Upper lobe of left lung (tissue), 4 donors: Measurements from ENCODE around the gene CXCL14.

Source experiments
- EP300 ChIP-seq, 4 donors: sonication (generic); formaldehyde crosslinking; IDR thresholded peaks; one replicate each; pipeline ENCODE4 v1.5.1; 2017; ENCODE audit warnings: antibody characterized with exemption in 4 of 4, control low read depth in 2 of 4
- TF ChIP-seq, protein P1 (sequence below), 6 experiments: fragments of 450-650 bp in 4 of 6; fragments of 200-600 bp in 2 of 6; sonication (generic) in 2 of 6; IDR thresholded peaks; one replicate each; pipeline ENCODE4 v1.5.1; 2016 to 2019; ENCODE audit warnings: antibody characterized with exemption in 6 of 6

DNA sequence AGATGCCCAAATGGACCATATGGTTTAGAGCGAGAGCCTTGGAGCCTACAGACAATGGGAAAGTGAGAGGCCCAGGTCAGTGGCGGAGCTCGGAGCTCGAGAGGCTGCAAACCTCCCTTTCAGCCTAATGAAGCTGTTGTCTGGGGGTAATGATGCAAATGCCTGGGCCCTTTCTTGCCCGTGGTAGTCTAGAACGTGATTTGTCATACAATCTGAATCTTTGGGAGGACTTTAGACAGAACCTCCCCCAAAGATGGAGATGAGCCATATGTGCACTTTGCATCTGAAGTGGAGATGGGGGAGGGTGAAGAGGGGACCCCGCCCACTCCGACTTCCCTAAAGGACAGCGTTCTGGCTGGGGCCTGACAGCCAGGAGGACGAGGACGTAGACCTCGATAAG is 32.7 kb downstream of the CXCL14 start:
- TF ChIP-seq, protein P1, sequence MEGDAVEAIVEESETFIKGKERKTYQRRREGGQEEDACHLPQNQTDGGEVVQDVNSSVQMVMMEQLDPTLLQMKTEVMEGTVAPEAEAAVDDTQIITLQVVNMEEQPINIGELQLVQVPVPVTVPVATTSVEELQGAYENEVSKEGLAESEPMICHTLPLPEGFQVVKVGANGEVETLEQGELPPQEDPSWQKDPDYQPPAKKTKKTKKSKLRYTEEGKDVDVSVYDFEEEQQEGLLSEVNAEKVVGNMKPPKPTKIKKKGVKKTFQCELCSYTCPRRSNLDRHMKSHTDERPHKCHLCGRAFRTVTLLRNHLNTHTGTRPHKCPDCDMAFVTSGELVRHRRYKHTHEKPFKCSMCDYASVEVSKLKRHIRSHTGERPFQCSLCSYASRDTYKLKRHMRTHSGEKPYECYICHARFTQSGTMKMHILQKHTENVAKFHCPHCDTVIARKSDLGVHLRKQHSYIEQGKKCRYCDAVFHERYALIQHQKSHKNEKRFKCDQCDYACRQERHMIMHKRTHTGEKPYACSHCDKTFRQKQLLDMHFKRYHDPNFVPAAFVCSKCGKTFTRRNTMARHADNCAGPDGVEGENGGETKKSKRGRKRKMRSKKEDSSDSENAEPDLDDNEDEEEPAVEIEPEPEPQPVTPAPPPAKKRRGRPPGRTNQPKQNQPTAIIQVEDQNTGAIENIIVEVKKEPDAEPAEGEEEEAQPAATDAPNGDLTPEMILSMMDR (IDR thresholded peaks at IDR 0.05), result no peak
- TF ChIP-seq EP300 (IDR thresholded peaks at IDR 0.05), result no peak
